NCI-H2196 (cell line): ENCODE data around the gene CNOT1.

Source experiments
- DNase-seq: peaks from one replicate; lab custom pipeline; 2025; ENCODE audit not compliant: unreplicated experiment; lab: John Stamatoyannopoulos, UW

Gene CNOT1

DNA sequence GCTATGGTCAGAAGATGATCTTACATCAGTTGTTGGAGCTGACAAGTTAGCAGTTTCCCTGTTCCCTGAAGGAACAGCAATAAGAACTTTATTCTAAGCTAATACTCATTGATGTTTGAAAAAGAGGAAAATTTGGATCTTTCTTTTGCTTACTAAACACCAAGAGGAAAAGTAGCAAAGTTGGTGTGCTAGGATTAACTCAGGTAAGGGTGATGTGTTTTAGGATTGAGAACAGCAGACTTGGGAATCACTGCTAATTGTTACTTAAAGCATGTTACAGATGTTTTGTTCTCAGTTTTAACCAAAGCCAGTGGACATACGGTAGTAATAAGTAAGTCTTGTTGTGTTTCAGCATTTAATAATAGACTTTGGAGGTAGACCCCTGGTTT lies 110.7 kb downstream of the CNOT1 start:
- no peak for DNase-seq

DNA sequence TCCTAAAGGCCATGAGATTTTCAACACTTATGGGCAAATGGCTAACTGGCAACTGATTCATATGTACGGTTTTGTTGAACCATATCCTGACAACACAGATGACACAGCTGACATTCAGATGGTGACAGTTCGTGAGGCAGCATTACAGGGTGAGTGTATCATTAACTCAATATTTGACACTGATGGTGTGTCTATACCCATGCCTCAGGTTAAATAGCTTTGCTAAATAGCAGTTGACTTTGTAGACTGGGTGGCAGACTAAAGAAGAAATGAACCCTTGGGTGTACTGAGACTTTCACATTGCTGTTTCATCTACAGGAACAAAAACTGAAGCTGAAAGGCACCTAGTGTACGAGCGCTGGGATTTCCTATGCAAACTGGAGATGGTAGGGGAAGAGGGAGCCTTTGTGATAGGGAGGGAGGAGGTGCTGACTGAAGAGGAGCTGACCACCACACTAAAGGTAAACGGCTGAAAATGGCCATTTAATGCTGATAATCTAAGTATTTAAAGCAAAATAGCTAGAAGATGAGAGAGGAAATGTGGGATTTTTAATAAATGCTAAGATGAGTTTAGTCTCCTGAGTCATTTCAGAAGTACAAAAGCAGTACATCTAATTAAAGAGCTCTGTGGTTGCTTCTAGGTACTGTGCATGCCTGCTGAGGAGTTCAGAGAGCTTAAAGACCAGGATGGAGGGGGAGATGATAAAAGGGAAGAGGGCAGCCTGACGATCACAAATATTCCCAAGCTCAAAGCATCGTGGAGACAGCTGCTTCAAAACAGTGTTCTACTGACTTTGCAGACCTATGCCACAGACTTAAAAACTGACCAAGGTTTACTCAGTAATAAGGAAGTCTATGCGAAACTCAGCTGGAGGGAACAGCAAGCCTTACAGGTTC lies 111.3 kb downstream of the CNOT1 start:
- DNase-seq = no peak

DNA sequence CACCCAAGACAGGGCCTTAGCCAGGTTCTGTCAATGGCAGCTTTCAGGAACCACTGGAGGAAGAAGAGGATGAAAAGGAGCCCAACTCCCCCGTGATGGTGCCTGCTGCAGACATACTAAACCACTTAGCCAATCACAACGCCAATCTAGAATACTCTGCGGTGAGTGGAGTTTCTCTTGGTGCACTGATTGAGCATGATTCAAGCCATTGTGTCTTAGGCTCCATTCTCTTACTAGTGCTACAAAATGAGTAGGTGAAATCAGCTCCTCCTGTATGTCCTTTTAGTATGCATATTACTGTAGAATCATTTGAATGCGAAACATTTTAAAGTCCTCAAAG lies 112.9 kb downstream of the CNOT1 start:
- no peak for DNase-seq

- peak; percentile 26 for DNase-seq
Measured at GRCh38 chr16:58515871-58516767, 113.5 kb downstream of the CNOT1 start.

DNA sequence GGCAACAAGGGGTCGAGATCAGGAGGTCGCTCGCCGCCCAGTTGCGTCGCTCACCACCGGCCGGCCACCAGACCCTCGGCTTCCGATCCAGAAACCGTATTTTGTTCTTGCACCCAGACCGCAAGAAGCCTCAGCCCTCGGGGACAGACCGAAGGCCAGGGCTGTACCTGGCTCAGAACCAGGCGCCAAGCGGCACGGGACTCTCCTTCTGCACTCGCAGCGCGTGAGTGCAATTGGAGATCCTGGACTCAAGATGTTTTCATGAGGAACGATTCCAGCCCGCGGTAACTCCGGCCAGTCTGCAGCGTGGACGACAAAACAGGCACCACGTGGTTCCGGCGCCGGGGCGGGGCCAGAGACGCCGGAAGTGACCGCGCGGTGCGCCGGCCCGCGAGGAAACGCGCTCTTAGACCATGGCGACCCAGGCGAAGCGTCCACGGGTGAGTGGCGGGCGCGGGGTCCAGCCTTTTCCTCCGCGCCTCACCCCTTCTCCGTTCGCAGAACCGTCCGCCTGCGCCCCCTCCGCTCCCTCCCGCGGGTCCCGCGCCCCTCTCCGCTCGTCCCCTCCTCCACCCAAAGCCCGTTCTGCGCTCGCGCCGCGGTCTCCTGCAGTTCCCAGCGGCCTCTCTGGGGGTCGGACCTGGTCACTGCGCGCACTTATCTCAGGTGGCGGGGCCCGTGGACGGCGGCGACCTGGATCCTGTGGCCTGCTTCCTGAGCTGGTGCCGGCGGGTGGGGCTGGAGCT lies 114.3 kb downstream of the CNOT1 start, which contains the start of gene SETD6:
Gene SETD6, plus strand, starts transcription at position 393 of the 746 bp plus-strand sequence. Its CDS starts 21 bp downstream, at position 414.
- DNase-seq = peak; percentile 71

DNA sequence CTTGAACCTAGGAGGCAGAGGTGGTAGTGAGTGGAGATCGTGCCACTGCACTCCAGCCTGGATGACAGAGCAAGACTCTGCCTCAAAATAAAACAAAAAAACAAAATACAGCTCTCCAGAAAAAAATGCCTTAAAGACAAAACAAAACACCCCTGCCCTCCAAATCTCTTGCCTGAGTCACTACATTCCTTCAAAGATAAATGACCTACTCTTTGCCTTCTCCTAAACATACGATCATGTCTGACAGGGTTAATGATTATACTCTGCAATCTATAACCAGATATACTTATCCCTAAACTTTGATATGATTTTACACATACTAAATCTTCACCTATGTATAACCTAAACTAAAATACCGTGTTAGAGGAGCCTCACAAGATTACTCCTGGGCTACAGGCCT lies 115.8 kb downstream of the CNOT1 start:
- DNase-seq = no peak

DNA sequence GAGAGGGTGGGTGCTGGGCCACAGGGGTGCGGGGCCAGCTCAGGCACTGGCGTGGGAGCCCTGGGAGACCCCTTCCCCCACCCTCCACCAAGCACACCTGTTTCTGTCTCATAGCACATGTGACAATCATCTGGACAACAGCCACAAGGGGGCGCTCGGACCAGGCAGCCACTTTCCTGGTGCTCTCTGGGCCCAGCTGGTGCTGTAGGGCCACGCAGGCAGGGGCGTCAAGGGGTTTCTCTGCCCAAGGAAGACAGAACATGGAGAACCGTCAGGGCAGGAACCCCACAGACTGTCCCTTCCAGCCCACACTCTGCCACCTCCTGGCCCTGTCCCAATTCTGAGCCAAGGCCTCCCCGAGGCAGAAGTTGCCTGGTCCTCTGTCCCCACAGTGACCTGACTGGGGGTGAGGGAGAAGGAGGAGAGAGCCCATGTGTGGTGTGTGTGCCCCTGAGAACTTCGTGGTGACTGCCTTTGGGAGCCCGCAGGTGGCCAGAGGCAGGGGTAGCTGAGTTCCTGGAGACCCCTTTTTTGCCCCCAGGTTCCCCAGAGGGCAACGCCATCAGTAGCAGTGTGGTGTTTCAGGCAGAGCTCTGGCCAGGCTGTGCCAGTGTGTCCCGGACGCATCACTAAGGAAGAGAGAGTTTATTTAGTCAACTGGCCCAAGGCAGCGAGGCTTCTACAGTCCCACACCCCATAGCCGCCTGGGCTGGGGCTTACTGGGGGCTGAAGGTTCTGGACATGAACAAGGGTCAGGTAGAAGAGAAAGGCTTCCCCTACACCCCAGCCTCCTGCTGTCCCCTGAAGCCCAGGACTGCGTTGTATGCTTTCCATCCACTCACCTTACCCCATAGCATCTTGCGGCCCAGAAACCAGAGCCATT lies 117.5 kb downstream of the CNOT1 start:
- DNase-seq = peak; percentile 32

- no peak for DNase-seq
Measured at GRCh38 chr16:58510776-58511628, 118.6 kb downstream of the CNOT1 start.

DNA sequence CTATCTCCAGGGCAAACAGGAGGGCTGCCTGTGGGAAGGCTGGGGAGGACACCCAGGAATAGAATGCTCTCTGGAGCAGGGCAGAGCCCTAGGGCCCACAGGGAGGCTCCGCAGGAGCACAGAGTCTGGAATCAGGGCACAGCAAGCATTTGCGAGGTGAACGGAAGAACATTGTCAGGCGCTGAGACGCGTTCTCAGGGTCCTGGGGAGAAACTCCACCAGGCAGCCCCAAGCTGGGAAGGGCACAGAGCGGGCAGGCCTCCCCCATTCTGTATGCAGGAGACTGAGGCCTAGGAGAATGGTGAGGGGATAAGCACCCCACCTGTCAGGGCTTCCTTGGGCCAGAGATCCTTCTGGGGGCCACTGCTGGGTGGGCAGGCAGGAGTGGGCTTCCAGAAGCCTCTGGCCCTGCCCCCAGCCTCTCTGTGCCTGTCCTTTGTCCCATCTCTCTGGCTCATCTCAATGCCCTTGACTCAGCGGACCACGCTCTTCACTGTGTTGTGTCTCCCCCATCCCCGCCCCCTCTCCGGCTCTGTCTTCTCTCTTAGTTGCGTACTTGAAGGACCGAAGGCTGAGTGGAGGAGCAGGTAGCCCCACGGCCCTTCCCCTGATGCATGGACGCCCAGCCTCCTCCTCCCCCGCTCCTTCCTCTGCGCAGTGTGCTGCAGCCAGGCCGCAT lies 119.4 kb downstream of the CNOT1 start:
- DNase-seq = no peak

GRCh38 chr16:58509256-58510096 lies 120.2 kb downstream of the CNOT1 start:
- no peak for DNase-seq

DNA sequence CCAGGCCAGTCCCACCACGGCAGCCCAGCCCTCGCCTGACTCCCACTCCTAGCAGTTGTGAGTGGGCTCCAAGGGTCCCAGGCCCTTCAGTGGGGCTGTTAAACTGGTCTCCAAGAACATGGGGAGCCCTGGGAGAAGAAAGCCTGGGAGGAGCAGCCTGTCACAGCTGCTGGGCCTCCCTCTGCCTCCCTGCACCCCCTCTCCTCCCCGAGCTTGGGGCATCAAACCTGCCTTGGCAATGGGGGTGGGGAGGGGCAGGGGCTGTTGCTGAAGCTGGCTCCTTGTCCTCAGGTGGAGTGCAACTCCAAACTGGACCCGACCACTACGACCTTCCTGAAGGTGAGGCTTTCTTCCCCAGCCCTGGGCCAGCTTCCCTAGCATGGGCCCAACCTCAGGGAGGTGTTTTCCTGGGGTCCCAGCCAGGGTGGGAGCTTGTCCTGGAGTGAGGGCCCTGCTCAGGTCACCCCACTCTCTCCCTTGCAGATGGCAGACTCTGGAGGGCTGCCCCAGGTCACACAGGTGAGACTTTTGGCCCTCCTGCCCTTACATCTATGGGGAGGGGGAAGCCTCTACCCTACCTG lies 120.9 kb downstream of the CNOT1 start:
- DNase-seq = no peak

- no peak for DNase-seq
Measured at GRCh38 chr16:58507963-58508670, 121.5 kb downstream of the CNOT1 start.

DNA sequence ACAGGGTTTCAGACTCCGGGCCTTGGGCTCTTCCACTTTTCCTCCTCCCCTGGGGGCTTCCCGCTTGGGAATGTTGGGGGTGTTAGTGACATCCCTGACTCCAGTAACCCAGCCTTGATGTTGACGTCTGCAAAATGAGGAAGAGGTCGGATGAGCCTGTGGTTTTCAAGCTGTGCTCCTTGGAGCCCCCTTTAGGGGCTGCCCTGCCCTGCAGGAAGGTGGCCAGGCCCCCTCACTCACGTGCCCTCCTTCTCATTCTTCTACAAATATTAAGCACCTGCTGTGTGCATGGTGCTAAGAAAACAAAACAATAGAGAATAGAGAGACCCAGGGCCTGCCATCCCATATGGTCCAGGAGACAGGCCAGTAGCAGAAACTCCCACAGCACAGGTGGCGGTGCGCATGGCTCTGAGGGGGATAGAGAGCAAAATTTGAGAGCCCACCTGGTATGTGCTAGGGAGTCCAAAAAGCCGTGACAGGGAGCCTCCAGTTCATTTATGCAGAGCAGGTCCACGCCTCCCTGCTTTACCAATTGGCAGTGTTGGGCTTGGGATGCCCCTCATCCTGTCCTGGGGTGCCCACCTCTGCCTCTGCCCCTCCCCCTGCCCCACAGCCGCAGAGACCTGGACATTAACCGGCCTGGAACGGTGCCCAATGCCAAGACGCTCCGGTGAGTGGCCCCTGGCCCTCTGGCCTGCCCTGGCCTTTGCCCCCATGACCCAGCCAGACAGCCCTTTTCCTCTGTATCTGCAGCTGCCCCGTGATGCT lies 122.2 kb downstream of the CNOT1 start:
- no peak for DNase-seq

DNA sequence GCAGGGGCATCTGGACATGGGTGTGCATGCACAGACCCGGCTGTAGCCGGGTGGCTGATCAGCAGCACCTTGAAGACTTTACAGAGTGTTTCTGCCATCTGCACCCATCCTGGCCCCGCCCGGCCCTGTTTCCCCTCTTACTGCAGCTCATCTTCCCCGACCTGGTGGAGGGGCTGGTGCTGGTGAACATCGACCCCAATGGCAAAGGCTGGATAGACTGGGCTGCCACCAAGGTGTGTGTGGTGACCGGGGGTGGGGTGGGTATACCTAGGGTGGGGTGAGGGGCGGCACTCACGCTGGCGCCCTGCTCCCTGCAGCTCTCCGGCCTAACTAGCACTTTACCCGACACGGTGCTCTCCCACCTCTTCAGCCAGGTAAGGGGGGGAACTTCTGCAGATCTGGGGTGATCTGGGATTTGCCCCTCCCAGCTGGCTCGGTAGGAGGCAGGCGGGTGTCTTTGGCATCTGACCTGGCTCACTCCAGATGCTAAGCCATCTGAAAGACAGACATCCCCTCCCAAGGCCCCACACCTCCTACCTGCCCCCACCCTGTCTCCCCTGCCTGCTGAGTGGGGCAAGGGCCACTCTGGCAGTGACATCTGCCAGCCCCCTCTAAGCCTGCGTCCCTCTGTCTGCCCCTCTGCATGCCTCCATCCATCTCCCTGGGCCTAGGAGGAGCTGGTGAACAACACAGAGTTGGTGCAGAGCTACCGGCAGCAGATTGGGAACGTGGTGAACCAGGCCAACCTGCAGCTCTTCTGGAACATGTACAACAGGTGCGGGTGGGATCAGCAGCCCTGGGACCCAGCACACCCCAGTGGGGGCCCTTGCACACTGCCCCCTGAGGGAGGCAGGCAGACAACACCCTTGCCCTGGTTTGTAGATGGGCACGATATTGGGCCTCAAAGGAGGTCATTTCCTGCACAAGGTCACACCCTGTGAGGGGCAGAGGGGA lies 123.1 kb downstream of the CNOT1 start:
- no peak for DNase-seq
